B cell (primary cell): ENCODE measurements around the gene SFTPB. TPM values are rescaled to one million over a fixed set of nuclear protein-coding genes. Genes with fewer than 3 reads are reported as not detected.

Experiments
- ATAC-seq: fragments of 200-7000 bp; cut with Tn5 transposase; one replicate; pipeline ENCODE4 v1.10.0; 2021; ENCODE audit warnings: low read depth, mild to moderate bottlenecking, moderate number of reproducible peaks, moderate library complexity
- CTCF ChIA-PET: fragments of 350-600 bp; sonication (Branson Sonifier 250); formaldehyde crosslinking; loops from one replicate; lab custom pipeline; 2021; ENCODE audit warnings: antibody characterized with exemption, inconsistent platforms; lab: Charles Lee
- POLR2A ChIA-PET: fragments of 350-600 bp; sonication (Branson Sonifier 250); formaldehyde crosslinking; loops from one replicate; lab custom pipeline; 2021; ENCODE audit warnings: antibody characterized with exemption; lab: Charles Lee
- DNase-seq: peaks from one replicate; pipeline ENCODE4 v3.0.0; 2013
- H2AFZ ChIP-seq: 2 replicates; pipeline ENCODE4 v1.6.1; 2012; ENCODE audit warnings: mild to moderate bottlenecking, low read depth, low read length; ENCODE audit not compliant: insufficient read depth, poor library complexity, severe bottlenecking
- H3K27ac ChIP-seq, 2 donors: 1 replicate in 1 of 2; 2 replicates in 1 of 2; pipeline ENCODE4 v1.5.1; 2012 to 2013; ENCODE audit warnings: low read length in 2 of 2, mild to moderate bottlenecking in 2 of 2, moderate library complexity in 1 of 2
- H3K27me3 ChIP-seq, 4 experiments: fragments of 200-600 bp in 1 of 4; sonication (generic) in 1 of 4; replicated peaks in 1 of 4; 1 replicate in 2 of 4; 2 replicates in 2 of 4; pipeline versions ENCODE4 v1.6.1 to v1.7.0; 2013 to 2016; ENCODE audit warnings: low read length in 3 of 4, mild to moderate bottlenecking in 2 of 4, mixed read lengths in 1 of 4, moderate library complexity in 1 of 4; ENCODE audit not compliant: insufficient read depth in 4 of 4, control insufficient read depth in 3 of 4; ENCODE audit errors: control extremely low read depth in 1 of 4
- H3K36me3 ChIP-seq, 2 experiments: replicated peaks in 1 of 2; 1 replicate in 1 of 2; 2 replicates in 1 of 2; pipeline versions ENCODE4 v1.6.1 to v1.7.1; 2013; ENCODE audit warnings: low read length in 1 of 2; ENCODE audit not compliant: insufficient read depth in 2 of 2, control insufficient read depth in 1 of 2; ENCODE audit errors: control extremely low read depth in 1 of 2, extremely low read depth in 1 of 2
- H3K4me1 ChIP-seq, 2 donors: fragments of 200-600 bp in 1 of 2; sonication (generic) in 1 of 2; 1 replicate in 1 of 2; 2 replicates in 1 of 2; pipeline versions ENCODE4 v1.5.1 to v1.6.1; 2013 to 2017; ENCODE audit warnings: low read length in 2 of 2; ENCODE audit not compliant: control insufficient read depth in 2 of 2, insufficient read depth in 2 of 2
- H3K4me2 ChIP-seq: replicated peaks from 2 replicates; pipeline ENCODE3; 2012; ENCODE audit warnings: mild to moderate bottlenecking, low read depth, low read length; ENCODE audit not compliant: poor library complexity, severe bottlenecking
- H3K4me3 ChIP-seq, 5 experiments: fragments of 200-600 bp in 1 of 5; sonication (generic) in 1 of 5; 1 replicate in 3 of 5; 2 replicates in 2 of 5; pipeline versions ENCODE4 v1.5.1 to v1.7.0; 2011 to 2016; ENCODE audit warnings: low read length in 4 of 5, mild to moderate bottlenecking in 4 of 5, low read depth in 2 of 5, control low read depth in 1 of 5, moderate library complexity in 1 of 5; ENCODE audit not compliant: insufficient read depth in 1 of 5; ENCODE audit errors: control extremely low read depth in 1 of 5, extremely low read depth in 1 of 5
- H3K79me2 ChIP-seq: fragments of 200-600 bp; sonication (generic); one replicate; pipeline ENCODE4 v1.6.0; 2016; ENCODE audit warnings: low read length; ENCODE audit not compliant: control insufficient read depth, insufficient read depth
- H3K9ac ChIP-seq: fragments of 200-600 bp; sonication (generic); 2 replicates; pipeline ENCODE4 v1.6.1; 2017; ENCODE audit warnings: mild to moderate bottlenecking, low read length, moderate library complexity
- H3K9me3 ChIP-seq, 3 donors: one replicate each; pipeline versions ENCODE4 v1.6.1 to v1.7.1; 2013; ENCODE audit warnings: low read length in 2 of 3; ENCODE audit not compliant: control insufficient read depth in 2 of 3, insufficient read depth in 1 of 3; ENCODE audit errors: control extremely low read depth in 1 of 3
- H4K20me1 ChIP-seq: 2 replicates; pipeline ENCODE4 v1.6.0; 2012; ENCODE audit warnings: mild to moderate bottlenecking, low read length; ENCODE audit not compliant: insufficient read depth, control insufficient read depth, poor library complexity, severe bottlenecking
- H3K27ac Mint-ChIP-seq: one replicate; pipeline ENCODE4 v1.8.0; 2021; ENCODE audit warnings: mixed read lengths
- H3K27me3 Mint-ChIP-seq: one replicate; pipeline ENCODE4 v1.8.0; 2021; ENCODE audit warnings: mixed read lengths
- H3K4me1 Mint-ChIP-seq: one replicate; pipeline ENCODE4 v1.8.0; 2021; ENCODE audit warnings: mixed read lengths
- H3K4me3 Mint-ChIP-seq: one replicate; pipeline ENCODE4 v1.8.0; 2021; ENCODE audit warnings: mixed read lengths
- H3K9me3 Mint-ChIP-seq: one replicate; pipeline ENCODE4 v1.8.0; 2022; ENCODE audit warnings: mixed read lengths; ENCODE audit not compliant: insufficient read depth
- EZH2 ChIP-seq: IDR thresholded peaks from 2 replicates; pipeline ENCODE4 v1.6.1; 2012; ENCODE audit warnings: borderline replicate concordance, low read depth, mild to moderate bottlenecking, moderate library complexity, low read length; ENCODE audit not compliant: insufficient read depth, poor library complexity, severe bottlenecking
- WGBS: methylation state at CpG from one replicate; pipeline ENCODE4 v1.1.5; 2013; ENCODE audit warnings: missing lambda C conversion rate; ENCODE audit not compliant: insufficient coverage; 5-methylcytosine and 5-hydroxymethylcytosine counted together
- intact Hi-C: fragments of 100-400 bp; cut with micrococcal nuclease; formaldehyde crosslinking; loops from one replicate; pipeline ENCODE4 v1.10.0; 2022
- polyA plus RNA-seq: library from polyadenylated mRNA; depleted of rRNA; stranded (reverse); fragments of >200 nt; gene quantifications from 2 replicates; pipeline ENCODE4 v1.2.3, GENCODE V29; 2012
- total RNA-seq, 2 donors: library from RNA; stranded (reverse); fragments of 120-200 nt in 1 of 2; gene quantifications; 1 replicate in 1 of 2; 2 replicates in 1 of 2; pipeline versions ENCODE4 v1.2.3 to v1.2.4, GENCODE V29; 2013 to 2022
- TF ChIP-seq, protein P1 (sequence below): fragments of 200-600 bp; IDR thresholded peaks from one replicate; pipeline ENCODE4 v1.8.0; 2022; ENCODE audit warnings: antibody characterized with exemption, mild to moderate bottlenecking

The SFTPB gene
- total and polyA plus RNA-seq, 2 donors (not counting 1 experiment from before 2014, with no cell fraction given) = not detected

DNA sequence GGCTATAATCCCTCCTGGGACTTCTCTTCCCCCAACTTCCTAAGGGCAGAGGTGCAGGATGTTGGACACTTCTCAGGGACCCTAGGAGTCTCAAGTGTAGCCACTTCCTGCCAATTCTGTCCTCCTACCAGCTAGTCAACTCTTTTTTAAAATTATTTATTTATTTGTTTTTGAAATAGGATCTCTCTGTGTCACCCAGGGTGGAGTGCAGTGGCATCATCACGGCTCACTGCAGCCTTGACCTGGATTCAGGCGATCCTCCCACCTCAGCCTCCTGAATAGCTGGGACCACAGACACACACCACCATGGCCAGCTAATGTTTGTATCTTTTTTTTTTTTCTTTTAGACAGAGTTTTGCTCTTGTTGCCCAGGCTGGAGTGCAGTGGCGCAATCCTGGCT, 11.5 kb downstream of the SFTPB start:
- Histone ChIP-seq H3K4me1 (no peaks in the 10 kb centered on the region), H3K4me2 (no peak overlapping the region), H3K9ac (no peak overlapping the region), H2AFZ (no peak overlapping the region), H3K79me2 (no peaks in the 10 kb centered on the region), H3K36me3 (peaks cover 5 to 31% of the 10 kb centered on the region in 2 experiments), H3K4me3 (no peak overlapping the region), H3K9me3 (no peaks in the 10 kb centered on the region), H3K27ac (no peak overlapping the region), H4K20me1 (no peaks in the 10 kb centered on the region), H3K27me3 (no peaks in the 10 kb centered on the region)
- Mint-ChIP-seq H3K27me3 (no peaks in the 10 kb centered on the region), H3K4me1 (no peaks in the 10 kb centered on the region), H3K4me3 (no peak overlapping the region), H3K27ac (no peak overlapping the region), H3K9me3 (no peaks in the 10 kb centered on the region)
- intact Hi-C loops = no loop called here
- no peak for ATAC-seq
- CTCF ChIA-PET = interaction anchor here (0.8 to 1.5 kb wide), 2 partner anchors 19 to 20 kb away, joined by 3 read pairs; no protein-coding TSS in a partner anchor
- TF ChIP-seq, protein P1, sequence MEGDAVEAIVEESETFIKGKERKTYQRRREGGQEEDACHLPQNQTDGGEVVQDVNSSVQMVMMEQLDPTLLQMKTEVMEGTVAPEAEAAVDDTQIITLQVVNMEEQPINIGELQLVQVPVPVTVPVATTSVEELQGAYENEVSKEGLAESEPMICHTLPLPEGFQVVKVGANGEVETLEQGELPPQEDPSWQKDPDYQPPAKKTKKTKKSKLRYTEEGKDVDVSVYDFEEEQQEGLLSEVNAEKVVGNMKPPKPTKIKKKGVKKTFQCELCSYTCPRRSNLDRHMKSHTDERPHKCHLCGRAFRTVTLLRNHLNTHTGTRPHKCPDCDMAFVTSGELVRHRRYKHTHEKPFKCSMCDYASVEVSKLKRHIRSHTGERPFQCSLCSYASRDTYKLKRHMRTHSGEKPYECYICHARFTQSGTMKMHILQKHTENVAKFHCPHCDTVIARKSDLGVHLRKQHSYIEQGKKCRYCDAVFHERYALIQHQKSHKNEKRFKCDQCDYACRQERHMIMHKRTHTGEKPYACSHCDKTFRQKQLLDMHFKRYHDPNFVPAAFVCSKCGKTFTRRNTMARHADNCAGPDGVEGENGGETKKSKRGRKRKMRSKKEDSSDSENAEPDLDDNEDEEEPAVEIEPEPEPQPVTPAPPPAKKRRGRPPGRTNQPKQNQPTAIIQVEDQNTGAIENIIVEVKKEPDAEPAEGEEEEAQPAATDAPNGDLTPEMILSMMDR = no peak
- TF ChIP-seq EZH2 = no peak
- POLR2A ChIA-PET = no interaction called here
- no peak for DNase-seq
- no CpG with 5 or more reads among the region's 3 CpGs for whole genome bisulfite sequencing

DNA sequence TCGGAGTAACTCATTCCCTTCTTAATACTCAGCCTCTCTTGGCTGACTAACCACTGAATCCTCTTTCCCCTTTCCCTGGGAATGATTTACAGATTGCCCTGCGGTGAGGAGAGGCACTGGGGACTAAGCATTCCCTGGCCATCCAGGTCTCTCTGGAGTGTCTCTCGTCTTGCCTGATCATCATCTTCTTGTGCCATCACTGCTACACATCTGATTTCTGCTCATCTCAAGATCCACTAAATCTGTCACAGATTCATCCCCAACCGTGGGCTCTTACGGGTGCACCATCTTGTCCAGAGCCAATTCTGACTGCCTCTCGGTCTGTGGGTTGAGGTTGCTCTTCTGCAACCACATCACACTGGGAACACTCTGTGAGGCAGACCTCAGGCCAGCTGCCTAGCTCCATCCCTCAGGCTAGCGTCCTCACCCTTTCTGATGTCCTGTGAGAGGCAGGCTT, 12.0 kb downstream of the SFTPB start:
- no peak overlapping the region for H3K27ac Mint-ChIP-seq
- 93% methylated on average over 5 of the region's 7 CpGs for WGBS

More for the DNA sequence above, 12.0 kb downstream of the SFTPB start:
- no peaks in the 10 kb centered on the region for H4K20me1 ChIP-seq
- no peak overlapping the region for H3K4me3 ChIP-seq
- H3K4me1 ChIP-seq = no peaks in the 10 kb centered on the region
- H3K36me3 ChIP-seq = peaks cover 5 to 35% of the 10 kb centered on the region in 2 experiments
- no peak overlapping the region for H3K9ac ChIP-seq
- no peak for TF ChIP-seq EZH2
- TF ChIP-seq, protein P1 = no peak
- no peaks in the 10 kb centered on the region for H3K4me1 Mint-ChIP-seq
- no peak overlapping the region for H3K27ac ChIP-seq
- no peaks in the 10 kb centered on the region for H3K27me3 ChIP-seq
- no peaks in the 10 kb centered on the region for H3K79me2 ChIP-seq
- ChIA-PET CTCF (interaction anchor here (0.8 to 1.5 kb wide), 3 partner anchors 18 to 51 kb away, joined by 3 to 4 read pairs (median 3); no protein-coding TSS in a partner anchor), POLR2A (no interaction called here)
- no peak overlapping the region for H2AFZ ChIP-seq
- no peaks in the 10 kb centered on the region for H3K9me3 Mint-ChIP-seq
- no peaks in the 10 kb centered on the region for H3K27me3 Mint-ChIP-seq
- no peak overlapping the region for H3K4me3 Mint-ChIP-seq
- H3K4me2 ChIP-seq = no peak overlapping the region
- H3K9me3 ChIP-seq = no peaks in the 10 kb centered on the region
- DNase-seq (no peak), ATAC-seq (no peak)
- intact Hi-C loops = no loop called here
